DOHH2 (cell line): ENCODE measurements around the gene CTTN.

Source experiments
- H3F3A ChIP-seq: fragments of 200-600 bp; sonication (generic), shearing (Covaris generic); 2 replicates; pipeline ENCODE4 v1.6.0; 2016; ENCODE audit warnings: antibody characterized with exemption, mild to moderate bottlenecking; ENCODE audit not compliant: control insufficient read depth, insufficient read depth
- H3K27ac ChIP-seq: fragments of 200-600 bp; sonication (generic); 2 replicates; pipeline ENCODE4 v1.5.1; 2014; ENCODE audit warnings: low read depth, mild to moderate bottlenecking, low read length, moderate library complexity
- H3K27me3 ChIP-seq: fragments of 200-600 bp; sonication (generic); 2 replicates; pipeline ENCODE4 v1.6.1; 2014; ENCODE audit warnings: mild to moderate bottlenecking, low read length, mixed read lengths; ENCODE audit not compliant: control insufficient read depth
- H3K36me3 ChIP-seq: fragments of 200-600 bp; sonication (generic); 2 replicates; pipeline ENCODE4 v1.6.1; 2014; ENCODE audit warnings: mild to moderate bottlenecking, low read length, moderate library complexity, mixed read lengths; ENCODE audit not compliant: control insufficient read depth
- H3K4me1 ChIP-seq: fragments of 200-600 bp; sonication (generic); 2 replicates; pipeline ENCODE4 v1.6.1; 2014; ENCODE audit warnings: mild to moderate bottlenecking, low read length, mixed read lengths; ENCODE audit not compliant: control insufficient read depth
- H3K4me2 ChIP-seq: fragments of 200-600 bp; sonication (generic); 2 replicates; pipeline ENCODE4 v1.6.0; 2014; ENCODE audit warnings: mild to moderate bottlenecking, low read length, moderate library complexity
- H3K4me3 ChIP-seq: fragments of 200-600 bp; sonication (generic); 2 replicates; pipeline ENCODE4 v1.5.1; 2014; ENCODE audit warnings: mild to moderate bottlenecking, low read length, mixed read lengths
- H3K79me2 ChIP-seq: fragments of 200-600 bp; sonication (generic); 2 replicates; pipeline ENCODE4 v1.6.1; 2014; ENCODE audit warnings: mild to moderate bottlenecking, low read length, mixed read lengths; ENCODE audit not compliant: control insufficient read depth
- H3K9me2 ChIP-seq: fragments of 200-600 bp; sonication (generic); replicated peaks from 2 replicates; pipeline ENCODE4 v1.6.1; 2014; ENCODE audit warnings: mild to moderate bottlenecking, low read length, mixed read lengths; ENCODE audit not compliant: control insufficient read depth
- H3K9me3 ChIP-seq: fragments of 200-600 bp; sonication (generic); 2 replicates; pipeline ENCODE4 v1.6.1; 2014; ENCODE audit warnings: antibody characterized with exemption, low read length, mixed read lengths; ENCODE audit not compliant: control insufficient read depth, insufficient read depth
- H4K20me1 ChIP-seq: fragments of 200-600 bp; sonication (generic); 2 replicates; pipeline ENCODE4 v1.6.0; 2014; ENCODE audit warnings: low read depth, mild to moderate bottlenecking, antibody characterized with exemption, low read length, moderate library complexity; ENCODE audit not compliant: control insufficient read depth, insufficient read depth
- CTCF ChIP-seq: fragments of 200-600 bp; sonication (generic); IDR thresholded peaks from one replicate; pipeline ENCODE4 v1.5.1; 2014; ENCODE audit warnings: antibody characterized with exemption, mild to moderate bottlenecking, low read depth, low read length; ENCODE audit not compliant: poor library complexity, severe bottlenecking
- EZH2phosphoT487 ChIP-seq: fragments of 200-600 bp; sonication (generic); IDR thresholded peaks from 2 replicates; pipeline ENCODE4 v1.6.1; 2017; ENCODE audit warnings: borderline replicate concordance, mild to moderate bottlenecking, antibody characterized with exemption, low read length, moderate library complexity, mixed read lengths

Gene CTTN

GRCh38 chr11:70460964-70461363 lies 62.6 kb downstream of the CTTN start:
- H3K27me3 ChIP-seq: no peaks in the 10 kb centered on the region; the same call in 1 of the 2 replicates
- no peak overlapping the region for H3K27ac ChIP-seq
- H3K4me1 ChIP-seq: no peaks in the 10 kb centered on the region
- no peaks in the 10 kb centered on the region for H3F3A ChIP-seq
- H3K4me3 ChIP-seq: no peak overlapping the region
- no peak overlapping the region for H3K4me2 ChIP-seq
- H3K79me2 ChIP-seq: no peaks in the 10 kb centered on the region
- H4K20me1 ChIP-seq: no peaks in the 10 kb centered on the region
- no peak for TF ChIP-seq EZH2phosphoT487
- TF ChIP-seq CTCF: no peak
- H3K9me2 ChIP-seq: no peaks in the 10 kb centered on the region
- no peaks in the 10 kb centered on the region for H3K36me3 ChIP-seq
- H3K9me3 ChIP-seq: no peaks in the 10 kb centered on the region

- Histone ChIP-seq H3F3A (no peaks in the 10 kb centered on the region), H3K27ac (no peak overlapping the region), H3K4me2 (no peak overlapping the region), H3K36me3 (no peaks in the 10 kb centered on the region), H3K4me3 (no peak overlapping the region), H3K9me3 (no peaks in the 10 kb centered on the region), H3K4me1 (peaks cover 3% of the 10 kb centered on the region; the same call in 1 of the 2 replicates), H3K27me3 (peaks cover 2% of the 10 kb centered on the region), H3K9me2 (no peaks in the 10 kb centered on the region), H4K20me1 (no peaks in the 10 kb centered on the region), H3K79me2 (no peaks in the 10 kb centered on the region)
- no peak for TF ChIP-seq EZH2phosphoT487
- TF ChIP-seq CTCF: no peak
Measured at GRCh38 chr11:70462818-70463477, 64.6 kb downstream of the CTTN start.

GRCh38 chr11:70463478-70464255 lies 65.3 kb downstream of the CTTN start:
- Histone ChIP-seq H4K20me1 (no peaks in the 10 kb centered on the region), H3K27ac (no peak overlapping the region), H3K4me2 (no peak overlapping the region), H3K9me3 (no peaks in the 10 kb centered on the region), H3K27me3 (peaks cover 9% of the 10 kb centered on the region), H3K4me3 (no peak overlapping the region), H3F3A (no peaks in the 10 kb centered on the region), H3K36me3 (no peaks in the 10 kb centered on the region), H3K79me2 (no peaks in the 10 kb centered on the region), H3K9me2 (no peaks in the 10 kb centered on the region), H3K4me1 (peaks cover 4% of the 10 kb centered on the region)
- TF ChIP-seq EZH2phosphoT487 (no peak), CTCF (no peak)
